Tibial nerve (tissue), 4 donors: ENCODE data around the gene PLXNC1. TPM values are rescaled to one million over a fixed set of nuclear protein-coding genes. Genes with fewer than 3 reads are reported as not detected.

Experiments used
- DNase-seq, 2 donors: peaks; one replicate each; pipeline ENCODE4 v3.0.0-alpha.2; 2019; ENCODE audit warnings: low spot score in 2 of 2
- H3K27ac ChIP-seq, 4 donors: fragments of 200-600 bp; sonication (generic) in 3 of 4; one replicate each; pipeline ENCODE4 v1.5.1; 2017 to 2019; ENCODE audit warnings: mild to moderate bottlenecking in 1 of 4
- H3K27me3 ChIP-seq, 2 donors: fragments of 200-600 bp; sonication (generic) in 1 of 2; one replicate each; pipeline versions ENCODE4 v1.5.1 to v1.6.0; 2017 to 2019
- H3K36me3 ChIP-seq, 3 donors: fragments of 200-600 bp; sonication (generic); one replicate each; pipeline ENCODE4 v1.5.1; 2018 to 2019
- H3K4me1 ChIP-seq, 4 donors: fragments of 200-600 bp; sonication (generic) in 3 of 4; one replicate each; pipeline ENCODE4 v1.5.1; 2017 to 2019
- H3K4me3 ChIP-seq, 4 donors: fragments of 200-600 bp; sonication (generic) in 3 of 4; one replicate each; pipeline ENCODE4 v1.5.1; 2017 to 2019; ENCODE audit warnings: mild to moderate bottlenecking in 1 of 4, moderate library complexity in 1 of 4
- H3K9me3 ChIP-seq, 4 donors: fragments of 200-600 bp; sonication (generic) in 3 of 4; one replicate each; pipeline ENCODE4 v1.5.1; 2017 to 2019
- EP300 ChIP-seq, 2 donors: sonication (generic); formaldehyde crosslinking; IDR thresholded peaks; one replicate each; pipeline ENCODE4 v1.6.1; 2017; ENCODE audit warnings: antibody characterized with exemption in 2 of 2, mild to moderate bottlenecking in 1 of 2
- POLR2A ChIP-seq, 2 donors: fragments of 450-650 bp; IDR thresholded peaks; one replicate each; pipeline ENCODE4 v1.6.1; 2017; ENCODE audit warnings: antibody characterized with exemption in 2 of 2, mild to moderate bottlenecking in 2 of 2, moderate library complexity in 2 of 2
- WGBS, 2 donors: methylation state at CpG; one replicate each; pipeline ENCODE4 v1.1.5; 2018; 5-methylcytosine and 5-hydroxymethylcytosine counted together
- total RNA-seq, 4 donors: library from RNA; depleted of rRNA; stranded (reverse); fragments of >200 nt; gene quantifications; one replicate each; pipeline ENCODE4 v1.1.0, GENCODE V29; 2016
- TF ChIP-seq, protein P1 (sequence below), 5 experiments: fragments of 200-600 bp in 3 of 5; fragments of 450-650 bp in 2 of 5; sonication (generic) in 3 of 5; IDR thresholded peaks; one replicate each; pipeline ENCODE4 v1.5.1; 2016 to 2019; ENCODE audit warnings: antibody characterized with exemption in 5 of 5, mild to moderate bottlenecking in 3 of 5, moderate library complexity in 2 of 5

The PLXNC1 gene
- total RNA-seq, 4 donors from 2014 or later, result 9.0 to 20.8 (median 11.4) TPM

DNA sequence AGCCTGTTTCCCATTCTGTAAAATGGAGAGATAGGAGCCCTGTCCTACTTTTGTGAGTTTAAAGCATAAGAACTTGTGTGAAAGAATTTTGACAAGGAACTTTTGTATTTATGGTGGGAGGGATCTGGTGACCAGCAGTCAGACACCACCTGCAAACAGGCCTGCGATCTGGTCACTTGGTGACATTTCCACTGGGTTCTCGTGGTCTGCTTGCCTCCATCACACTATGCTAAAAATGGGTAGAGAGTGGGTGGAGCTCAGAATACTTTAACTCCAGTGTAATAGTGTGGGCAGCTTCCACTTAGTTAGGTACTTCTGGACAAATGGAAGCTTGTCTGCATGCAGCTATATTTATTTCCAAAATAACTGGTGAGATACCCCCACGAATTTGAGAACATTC is 26.5 kb upstream of the PLXNC1 start:
- Histone ChIP-seq H3K27ac (no peak overlapping the region), H3K36me3 (no peaks in the 10 kb centered on the region), H3K27me3 (no peaks in the 10 kb centered on the region), H3K9me3 (no peaks in the 10 kb centered on the region), H3K4me3 (no peak overlapping the region), H3K4me1 (no peaks in the 10 kb centered on the region)
- 34 to 50% methylated on average over 3 of the region's 3 CpGs for WGBS, 2 donors
- no peak for DNase-seq
- TF ChIP-seq, protein P1, sequence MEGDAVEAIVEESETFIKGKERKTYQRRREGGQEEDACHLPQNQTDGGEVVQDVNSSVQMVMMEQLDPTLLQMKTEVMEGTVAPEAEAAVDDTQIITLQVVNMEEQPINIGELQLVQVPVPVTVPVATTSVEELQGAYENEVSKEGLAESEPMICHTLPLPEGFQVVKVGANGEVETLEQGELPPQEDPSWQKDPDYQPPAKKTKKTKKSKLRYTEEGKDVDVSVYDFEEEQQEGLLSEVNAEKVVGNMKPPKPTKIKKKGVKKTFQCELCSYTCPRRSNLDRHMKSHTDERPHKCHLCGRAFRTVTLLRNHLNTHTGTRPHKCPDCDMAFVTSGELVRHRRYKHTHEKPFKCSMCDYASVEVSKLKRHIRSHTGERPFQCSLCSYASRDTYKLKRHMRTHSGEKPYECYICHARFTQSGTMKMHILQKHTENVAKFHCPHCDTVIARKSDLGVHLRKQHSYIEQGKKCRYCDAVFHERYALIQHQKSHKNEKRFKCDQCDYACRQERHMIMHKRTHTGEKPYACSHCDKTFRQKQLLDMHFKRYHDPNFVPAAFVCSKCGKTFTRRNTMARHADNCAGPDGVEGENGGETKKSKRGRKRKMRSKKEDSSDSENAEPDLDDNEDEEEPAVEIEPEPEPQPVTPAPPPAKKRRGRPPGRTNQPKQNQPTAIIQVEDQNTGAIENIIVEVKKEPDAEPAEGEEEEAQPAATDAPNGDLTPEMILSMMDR (IDR thresholded peaks at IDR 0.05), result no peak
- TF ChIP-seq EP300 (IDR thresholded peaks at IDR 0.05) (no peak), POLR2A (IDR thresholded peaks at IDR 0.05) (no peak)

DNA sequence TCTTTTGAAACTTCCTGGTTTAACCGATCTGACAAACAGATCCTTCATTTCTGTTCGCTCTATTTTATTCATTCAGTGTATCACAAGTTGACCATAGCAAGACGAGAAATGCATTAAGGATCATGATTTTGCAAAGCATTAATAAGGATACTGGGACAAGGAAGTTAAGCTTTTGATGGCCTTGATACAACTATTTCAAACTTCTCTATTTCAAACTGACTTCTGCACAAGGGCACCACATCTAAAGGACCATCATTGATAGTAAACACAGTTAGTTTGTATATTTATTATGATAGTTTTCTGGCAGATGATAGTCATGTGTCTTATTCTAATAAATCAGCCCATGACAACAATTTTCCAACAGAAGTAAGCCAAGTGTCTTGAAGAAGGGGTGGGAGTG is 25.8 kb upstream of the PLXNC1 start:
- Histone ChIP-seq H3K9me3 (no peaks in the 10 kb centered on the region), H3K4me3 (no peak overlapping the region), H3K27ac (no peak overlapping the region), H3K27me3 (no peaks in the 10 kb centered on the region), H3K4me1 (no peaks in the 10 kb centered on the region), H3K36me3 (no peaks in the 10 kb centered on the region)
- TF ChIP-seq EP300 (IDR thresholded peaks at IDR 0.05), result no peak
- DNase-seq, result no peak
- WGBS, 2 donors, result 73 to 78% methylated on average over 3 of the region's 3 CpGs

DNA sequence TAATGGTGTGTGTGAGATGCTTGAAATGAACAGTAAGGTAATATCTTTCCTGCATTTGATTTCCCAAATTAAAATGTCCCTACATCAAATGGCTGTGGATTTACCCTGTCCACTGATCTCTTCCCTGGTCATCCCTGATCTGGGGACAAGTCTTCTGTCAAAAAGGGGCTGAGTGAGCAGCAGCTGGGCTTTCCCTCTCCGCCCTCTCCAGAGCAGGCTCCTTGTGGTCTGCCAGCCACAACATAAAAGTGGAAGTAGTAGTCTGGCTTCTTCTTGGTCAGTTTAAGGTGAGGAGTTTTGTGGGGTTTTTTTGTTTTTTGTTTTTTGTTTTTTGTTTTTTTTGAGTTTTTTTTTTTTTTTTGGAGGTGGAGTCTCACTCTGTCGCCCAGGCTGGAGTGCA is 25.2 kb upstream of the PLXNC1 start:
- H3K4me1 ChIP-seq, result no peaks in the 10 kb centered on the region
- H3K27ac ChIP-seq, result no peak overlapping the region
- 81 to 82% methylated on average over 2 of the region's 2 CpGs for WGBS, 2 donors
- H3K36me3 ChIP-seq, result no peaks in the 10 kb centered on the region
- DNase-seq, result no peak
- no peaks in the 10 kb centered on the region for H3K9me3 ChIP-seq
- TF ChIP-seq, protein P1 (IDR thresholded peaks at IDR 0.05), result no peak
- TF ChIP-seq EP300 (IDR thresholded peaks at IDR 0.05), result no peak
- TF ChIP-seq POLR2A (IDR thresholded peaks at IDR 0.05), result no peak
- H3K27me3 ChIP-seq, result no peaks in the 10 kb centered on the region
- H3K4me3 ChIP-seq, result no peak overlapping the region

DNA sequence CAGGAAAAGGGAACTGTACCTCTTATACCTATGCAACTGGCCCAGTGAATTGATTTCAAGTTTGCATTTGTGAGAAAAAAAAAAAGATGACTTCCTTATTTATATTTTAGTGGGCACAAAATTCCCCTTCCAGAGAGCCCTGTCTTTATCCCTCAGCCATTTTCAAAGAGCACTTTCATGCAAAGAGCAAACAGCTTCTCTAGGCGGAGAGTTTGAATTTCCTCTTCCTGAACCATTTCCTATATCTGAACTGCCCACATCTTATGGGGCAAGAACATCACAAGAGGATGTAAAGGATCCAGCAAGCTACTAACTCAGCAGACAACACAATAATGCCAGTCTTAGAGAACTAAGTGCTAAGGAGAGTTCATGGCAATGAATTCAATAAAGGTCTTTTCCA is 22.3 kb upstream of the PLXNC1 start:
- Histone ChIP-seq H3K4me3 (no peak overlapping the region), H3K27me3 (no peaks in the 10 kb centered on the region), H3K4me1 (no peaks in the 10 kb centered on the region), H3K9me3 (no peaks in the 10 kb centered on the region), H3K27ac (no peak overlapping the region), H3K36me3 (no peaks in the 10 kb centered on the region)
- 54 to 58% methylated on average over 1 of the region's 1 CpG for WGBS, 2 donors
- DNase-seq, result no peak
- TF ChIP-seq, protein P1 (IDR thresholded peaks at IDR 0.05), result no peak
- peak in 1 of 2 donors; percentile 21 for TF ChIP-seq EP300 (IDR thresholded peaks at IDR 0.05)

DNA sequence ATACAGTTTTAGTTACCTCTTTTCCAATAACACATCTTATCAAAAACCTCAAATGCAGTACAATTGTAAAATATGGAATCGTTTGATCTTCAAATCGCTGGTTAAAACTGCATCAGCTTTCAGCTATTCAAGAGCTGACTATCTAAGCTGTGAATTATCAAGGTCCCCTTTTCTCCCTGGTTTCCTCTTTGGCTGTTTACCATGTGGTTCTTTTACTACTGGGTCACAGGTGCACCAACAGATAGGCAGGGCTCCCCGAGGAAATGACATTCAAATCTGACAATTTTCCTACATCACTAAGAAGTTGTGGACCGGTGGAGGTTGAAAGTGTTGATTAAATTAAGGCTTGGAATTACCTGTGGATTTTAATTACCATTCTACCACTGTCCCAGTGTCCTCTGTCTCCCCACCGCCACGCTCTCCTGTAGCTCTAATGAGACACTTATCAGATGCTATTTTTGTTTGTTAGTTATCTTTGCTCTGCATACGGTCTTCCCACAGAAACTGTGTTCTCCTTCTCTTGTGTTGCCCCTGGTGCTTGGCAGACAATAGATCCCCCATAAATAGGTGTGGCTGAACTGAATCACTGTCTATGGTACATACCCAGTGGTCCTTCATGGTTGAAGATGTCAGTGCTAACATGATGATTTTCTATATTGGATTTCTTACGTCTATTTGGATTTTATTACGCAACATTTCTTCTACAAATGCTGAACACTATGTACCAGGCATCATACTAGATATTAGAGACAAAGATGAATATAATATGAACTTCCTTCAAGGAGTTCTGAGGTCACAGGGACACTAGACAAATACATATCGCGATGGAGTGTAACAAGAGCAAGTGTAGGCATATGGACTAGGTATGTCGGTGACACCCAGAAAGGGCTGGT is 20.9 kb upstream of the PLXNC1 start:
- Histone ChIP-seq H3K36me3 (no peaks in the 10 kb centered on the region), H3K27me3 (no peaks in the 10 kb centered on the region), H3K4me1 (no peaks in the 10 kb centered on the region), H3K9me3 (no peaks in the 10 kb centered on the region), H3K4me3 (no peak overlapping the region), H3K27ac (no peak overlapping the region)
- DNase-seq, result no peak
- 81% methylated on average over 12 of the region's 12 CpGs for WGBS, 2 donors
- TF ChIP-seq, protein P1 (IDR thresholded peaks at IDR 0.05), result no peak
- TF ChIP-seq EP300 (IDR thresholded peaks at IDR 0.05) (no peak), POLR2A (IDR thresholded peaks at IDR 0.05) (no peak)
